Esophagus squamous epithelium (tissue), 5 donors: Measurements from ENCODE around the gene PLEKHA5. TPM values are rescaled to one million over a fixed set of nuclear protein-coding genes. Genes with fewer than 3 reads are reported as not detected.
"Not testable (repeated sequence)": the region's sequence is repeated elsewhere in the genome, so short reads cannot be mapped to it uniquely, and the experiment has no call there.

ENCODE experiments used
- DNase-seq: peaks from one replicate; lab custom pipeline; 2025; lab: John Stamatoyannopoulos, UW
- H3K27ac ChIP-seq, 4 donors: fragments of 200-600 bp; sonication (generic); one replicate each; pipeline ENCODE4 v1.5.1; 2016 to 2019; ENCODE audit warnings: mild to moderate bottlenecking in 1 of 4
- H3K27me3 ChIP-seq, 4 donors: fragments of 200-600 bp; sonication (generic); 1 replicate in 3 of 4; 2 replicates in 1 of 4; pipeline versions ENCODE4 v1.5.1 to v1.6.0; 2017 to 2021; ENCODE audit warnings: antibody characterized with exemption in 1 of 4
- H3K36me3 ChIP-seq, 3 donors: fragments of 200-600 bp; sonication (generic); one replicate each; pipeline ENCODE4 v1.5.1; 2016 to 2019
- H3K4me1 ChIP-seq, 3 donors: fragments of 200-600 bp; sonication (generic); one replicate each; pipeline ENCODE4 v1.5.1; 2017 to 2019
- H3K4me3 ChIP-seq, 4 donors: fragments of 200-600 bp; sonication (generic); 1 replicate in 3 of 4; 2 replicates in 1 of 4; pipeline ENCODE4 v1.5.1; 2016 to 2019; ENCODE audit warnings: mild to moderate bottlenecking in 2 of 4, moderate library complexity in 1 of 4
- H3K9me3 ChIP-seq, 3 donors: fragments of 200-600 bp; sonication (generic); one replicate each; pipeline ENCODE4 v1.5.1; 2016 to 2019
- CTCF ChIP-seq, 6 experiments: fragments of 450-650 bp in 4 of 6; fragments of 200-600 bp in 2 of 6; sonication (generic) in 2 of 6; IDR thresholded peaks; one replicate each; pipeline ENCODE4 v1.5.1; 2016 to 2019; ENCODE audit warnings: antibody characterized with exemption in 6 of 6, mild to moderate bottlenecking in 4 of 6, moderate library complexity in 4 of 6
- POLR2A ChIP-seq, 4 donors: fragments of 450-650 bp; IDR thresholded peaks; one replicate each; pipeline ENCODE4 v1.6.1; 2017; ENCODE audit warnings: antibody characterized with exemption in 4 of 4, mild to moderate bottlenecking in 4 of 4, moderate library complexity in 3 of 4
- WGBS, 2 donors: methylation state at CpG; one replicate each; pipeline ENCODE4 v1.1.5; 2018; 5-methylcytosine and 5-hydroxymethylcytosine counted together
- intact Hi-C: fragments of 100-400 bp; cut with DNase I; formaldehyde crosslinking; loops from one replicate; pipeline ENCODE4 v1.15.0; 2022
- total RNA-seq, 4 donors: library from RNA; depleted of rRNA; stranded (reverse); fragments of >200 nt; gene quantifications; one replicate each; pipeline ENCODE4 v1.1.0, GENCODE V29; 2016
- donor health status: DM: yes; HTN: yes; CAD: no.

The PLEKHA5 gene
- total RNA-seq, 4 donors from 2014 or later: 16.1 to 43.7 (median 29.3) TPM

- Histone ChIP-seq H3K4me1 (peaks cover 16 to 43% (median 22%) of the 10 kb centered on the region in 3 donors), H3K4me3 (no peak overlapping the region), H3K27ac (peak overlapping the region; percentile 62 to 74 (median 69)), H3K9me3 (no peaks in the 10 kb centered on the region), H3K36me3 (no peaks in the 10 kb centered on the region), H3K27me3 (no peaks in the 10 kb centered on the region)
- no peak for TF ChIP-seq POLR2A (IDR thresholded peaks at IDR 0.05)
- no peak for TF ChIP-seq CTCF (IDR thresholded peaks at IDR 0.05)
- WGBS, 2 donors: 24 to 33% methylated on average over 10 of the region's 10 CpGs
- no peak for DNase-seq
- intact Hi-C loops: no loop called here
These were observed 282.0 kb downstream of the PLEKHA5 start for GRCh38 chr12:19411234-19412204.

GRCh38 chr12:19412844-19413243, 283.3 kb downstream of the PLEKHA5 start:
- DNase-seq: no peak
- TF ChIP-seq CTCF (IDR thresholded peaks at IDR 0.05): no peak
- no peak for TF ChIP-seq POLR2A (IDR thresholded peaks at IDR 0.05)
- no peaks in the 10 kb centered on the region for H3K9me3 ChIP-seq
- H3K4me3 ChIP-seq: peak overlapping the region in 2 of 4 donors; percentile 18 to 48
- intact Hi-C loops: no loop called here
- peaks cover 16 to 43% (median 22%) of the 10 kb centered on the region in 3 donors for H3K4me1 ChIP-seq
- H3K36me3 ChIP-seq: no peaks in the 10 kb centered on the region
- peak overlapping the region in 2 of 4 donors; percentile 36 to 49 for H3K27ac ChIP-seq
- H3K27me3 ChIP-seq: no peaks in the 10 kb centered on the region
- WGBS, 2 donors: 74 to 90% methylated on average over 9 to 11 of the region's 23 CpGs

GRCh38 chr12:19413582-19413981, 284.0 kb downstream of the PLEKHA5 start:
- intact Hi-C loops, H3K4me3 ChIP-seq, H3K27me3 ChIP-seq, H3K36me3 ChIP-seq, H3K9me3 ChIP-seq, H3K27ac ChIP-seq, DNase-seq: not testable (repeated sequence)
- peaks cover 16 to 43% (median 22%) of the 10 kb centered on the region in 3 donors for H3K4me1 ChIP-seq
- 92 to 97% methylated on average over 5 of the region's 5 CpGs for WGBS, 2 donors

- intact Hi-C loops: no loop called here
- no peaks in the 10 kb centered on the region for H3K27me3 ChIP-seq
These were observed 286.0 kb downstream of the PLEKHA5 start for GRCh38 chr12:19415563-19415962.

GRCh38 chr12:19419086-19419485, 289.6 kb downstream of the PLEKHA5 start:
- 91% methylated on average over 9 to 11 of the region's 14 CpGs for WGBS, 2 donors
- DNase-seq: no peak
- no peaks in the 10 kb centered on the region for H3K36me3 ChIP-seq
- no peaks in the 10 kb centered on the region for H3K4me1 ChIP-seq
- H3K27ac ChIP-seq: no peak overlapping the region
- H3K27me3 ChIP-seq: no peaks in the 10 kb centered on the region
- TF ChIP-seq POLR2A (IDR thresholded peaks at IDR 0.05) (no peak), CTCF (IDR thresholded peaks at IDR 0.05) (no peak)
- no peaks in the 10 kb centered on the region for H3K9me3 ChIP-seq
- intact Hi-C loops: no loop called here
- no peak overlapping the region for H3K4me3 ChIP-seq

More at GRCh38 chr12:19415563-19415962, 286.0 kb downstream of the PLEKHA5 start:
- peaks cover 8 to 26% (median 10%) of the 10 kb centered on the region in 3 donors for H3K4me1 ChIP-seq
- H3K36me3 ChIP-seq: no peaks in the 10 kb centered on the region
- no peak overlapping the region for H3K4me3 ChIP-seq
- no peak for TF ChIP-seq CTCF (IDR thresholded peaks at IDR 0.05)
- no peak for TF ChIP-seq POLR2A (IDR thresholded peaks at IDR 0.05)
- no peak overlapping the region for H3K27ac ChIP-seq
- H3K9me3 ChIP-seq: no peaks in the 10 kb centered on the region
- no peak for DNase-seq
